GM19025 (cell line): ENCODE measurements around the gene MSMP.

Source experiments
- ATAC-seq: cut with Tn5 transposase; IDR thresholded peaks from one replicate; pipeline ENCODE4 v1.9.1; 2021; ENCODE audit warnings: mild to moderate bottlenecking, low read depth, moderate library complexity; ENCODE audit not compliant: unreplicated experiment

Gene MSMP

GRCh38 chr9:35726931-35727330 is 27.1 kb downstream of the MSMP start:
- no peak for ATAC-seq

DNA sequence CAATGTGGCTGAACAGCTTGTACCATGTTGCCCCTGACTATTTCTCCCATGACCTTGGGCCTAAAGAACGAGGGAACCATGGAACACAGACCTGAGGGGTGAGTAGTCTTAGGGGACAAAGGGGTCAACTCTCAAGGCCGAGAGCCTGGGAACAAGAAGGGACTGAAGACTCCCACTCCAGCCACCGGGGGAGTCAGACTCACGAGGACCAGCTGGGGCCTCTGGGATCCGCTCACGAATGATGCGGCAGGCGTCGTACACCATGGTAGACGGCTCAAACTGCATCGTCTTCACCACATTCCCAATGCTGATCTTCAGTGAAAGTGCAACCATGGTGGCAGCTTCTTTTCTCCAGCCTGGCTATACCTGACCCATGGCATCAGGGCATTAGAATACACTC is 28.7 kb downstream of the MSMP start:
- ATAC-seq = no peak

DNA sequence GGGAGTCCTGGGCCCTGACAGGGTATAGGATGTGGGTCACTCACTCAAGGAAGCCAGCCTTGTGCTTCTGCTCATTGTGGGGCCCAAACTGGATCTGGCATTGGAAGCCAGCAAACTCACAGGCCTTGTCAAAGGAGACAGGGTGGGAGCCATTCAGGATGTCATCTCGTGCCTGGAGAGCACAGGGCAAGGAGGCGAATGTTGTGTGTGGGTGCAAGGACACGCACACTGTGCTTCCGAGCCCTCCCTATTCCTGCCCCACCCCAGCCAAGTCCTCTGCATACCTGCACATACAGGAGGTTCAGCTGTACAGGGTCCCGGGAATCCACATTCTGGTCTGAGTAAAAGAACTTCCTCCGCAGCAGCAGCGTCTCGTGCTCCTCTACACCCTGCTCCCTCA is 30.2 kb downstream of the MSMP start:
- ATAC-seq = no peak

- no peak for ATAC-seq
These were observed 30.6 kb downstream of the MSMP start for GRCh38 chr9:35723426-35723825.

GRCh38 chr9:35719546-35719945 is 34.5 kb downstream of the MSMP start:
- no peak for ATAC-seq

DNA sequence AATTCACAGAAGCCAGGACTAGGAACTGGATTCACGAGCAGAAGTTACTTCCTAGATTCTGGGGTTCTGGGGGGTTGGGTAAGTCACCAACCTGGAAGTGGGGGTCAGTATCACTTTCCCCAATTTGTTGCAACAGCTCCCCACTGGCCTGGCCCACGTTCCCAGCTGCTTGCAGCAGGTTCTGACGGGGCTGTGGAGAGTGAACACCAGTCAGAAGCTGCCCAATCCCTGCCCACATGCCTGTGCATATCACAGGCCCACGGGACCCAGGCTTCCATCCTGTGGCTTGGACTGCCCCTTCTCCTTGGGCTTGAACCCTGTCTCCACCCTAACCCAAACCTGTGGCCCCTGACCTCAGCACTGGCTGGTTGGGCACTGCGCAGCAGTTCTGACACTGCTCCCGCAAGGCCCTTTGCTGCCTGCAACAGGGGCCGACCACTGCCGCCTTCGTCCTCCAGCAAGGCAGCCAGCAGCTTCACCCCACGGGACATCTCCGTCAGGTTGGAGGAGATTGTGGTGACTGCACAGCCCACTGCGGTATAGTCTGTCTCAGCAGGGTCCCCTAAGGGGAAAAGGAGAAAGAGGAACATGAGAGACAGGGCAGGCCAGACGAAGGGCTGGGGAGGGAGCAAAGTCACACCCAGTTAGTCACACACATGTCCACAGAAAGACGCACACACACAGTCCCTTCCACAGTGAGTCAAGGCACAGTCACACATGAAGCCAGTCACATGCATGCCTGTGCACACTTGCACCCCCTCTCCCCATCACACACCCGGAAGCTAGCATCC is 35.2 kb downstream of the MSMP start:
- ATAC-seq = no peak

DNA sequence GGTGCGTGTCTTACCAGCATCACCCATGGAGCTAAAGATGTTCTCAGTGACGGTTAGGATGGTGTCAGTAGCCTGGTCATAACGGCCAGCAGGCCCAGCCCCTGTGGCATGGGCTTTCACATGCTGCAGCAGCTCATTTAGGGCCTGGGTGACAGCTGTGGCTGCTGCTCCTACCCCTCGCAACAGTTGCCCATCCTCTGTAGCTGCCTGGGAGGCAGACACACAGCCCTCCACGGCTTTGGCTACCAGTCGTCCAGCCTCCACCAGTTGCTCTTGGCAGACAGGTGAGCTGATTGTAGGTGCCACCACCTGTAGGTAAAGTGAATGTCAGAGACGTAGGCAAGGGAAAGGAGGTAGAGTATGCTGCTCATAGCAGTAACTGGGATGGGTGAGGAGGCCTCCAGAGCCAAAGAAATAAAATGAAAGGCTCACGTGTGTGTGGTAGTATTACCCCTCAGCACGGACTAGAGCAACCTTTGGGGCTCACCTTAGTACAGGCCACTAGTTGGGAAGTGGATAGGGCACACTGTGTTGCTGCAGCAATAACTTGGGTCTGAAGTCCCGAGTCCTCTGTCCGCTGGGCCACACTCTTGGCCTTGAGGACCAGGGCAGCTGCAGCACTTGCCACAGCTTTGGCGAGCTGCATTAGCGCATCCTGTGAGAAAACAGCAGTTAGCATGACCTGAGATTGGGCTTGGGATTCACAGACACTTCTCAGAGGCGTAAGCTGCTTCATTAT is 36.8 kb downstream of the MSMP start:
- no peak for ATAC-seq

- no peak for ATAC-seq
These were observed 37.8 kb downstream of the MSMP start for GRCh38 chr9:35716230-35716629.

DNA sequence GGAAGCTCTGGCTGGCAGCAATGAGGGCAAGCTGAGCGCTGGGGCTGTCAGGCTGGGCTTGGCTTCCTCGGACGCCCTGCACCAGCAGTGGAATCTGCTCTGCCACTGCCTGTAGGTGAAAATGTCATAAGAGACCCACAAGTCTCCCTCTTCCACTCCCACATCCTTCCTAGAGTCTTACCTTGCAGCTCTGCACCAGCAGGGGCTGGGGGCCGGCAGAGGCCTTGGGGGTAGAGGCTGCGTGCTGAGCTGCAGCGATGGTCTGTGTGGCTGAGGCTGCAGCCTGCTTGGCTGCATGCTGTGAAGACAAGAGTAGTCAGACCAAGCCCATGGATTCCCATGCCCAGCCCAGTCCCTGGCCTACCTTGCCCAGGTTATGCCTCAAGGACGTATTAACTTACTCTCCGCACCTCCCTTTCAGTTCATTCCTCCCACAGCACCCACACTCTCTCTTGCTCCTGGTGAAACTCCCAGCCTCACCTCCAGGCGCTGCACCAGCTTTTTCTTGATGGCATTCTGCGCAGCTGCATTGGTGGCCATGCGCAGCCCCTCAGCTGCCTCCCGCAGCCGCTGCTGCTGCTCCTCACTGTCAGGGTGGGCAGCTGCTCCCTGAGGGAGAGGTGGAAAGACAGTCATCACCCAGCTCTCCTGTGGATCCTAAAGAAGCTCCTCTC is 39.4 kb downstream of the MSMP start:
- ATAC-seq = no peak

DNA sequence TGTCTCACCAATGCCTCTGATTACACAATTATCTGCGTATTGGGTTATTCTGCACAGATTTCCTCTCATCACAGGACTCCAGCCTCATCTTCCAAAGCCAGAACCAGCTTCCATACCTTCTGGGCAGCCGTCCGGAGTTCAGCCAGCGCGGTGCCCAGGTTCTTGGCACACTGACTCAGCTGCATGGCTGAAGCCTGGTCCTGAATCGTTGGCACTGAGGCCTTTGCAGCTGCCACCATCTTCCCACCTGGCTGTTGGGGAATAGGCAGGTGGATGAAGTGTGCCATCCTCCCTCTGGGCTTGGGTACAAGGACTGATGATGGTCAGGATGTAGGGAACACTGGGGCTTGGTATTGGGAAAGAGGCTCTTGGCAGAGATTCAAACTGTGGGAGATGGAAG is 40.0 kb downstream of the MSMP start:
- no peak for ATAC-seq

- ATAC-seq = no peak
These were observed 40.5 kb downstream of the MSMP start for GRCh38 chr9:35713578-35713977.

DNA sequence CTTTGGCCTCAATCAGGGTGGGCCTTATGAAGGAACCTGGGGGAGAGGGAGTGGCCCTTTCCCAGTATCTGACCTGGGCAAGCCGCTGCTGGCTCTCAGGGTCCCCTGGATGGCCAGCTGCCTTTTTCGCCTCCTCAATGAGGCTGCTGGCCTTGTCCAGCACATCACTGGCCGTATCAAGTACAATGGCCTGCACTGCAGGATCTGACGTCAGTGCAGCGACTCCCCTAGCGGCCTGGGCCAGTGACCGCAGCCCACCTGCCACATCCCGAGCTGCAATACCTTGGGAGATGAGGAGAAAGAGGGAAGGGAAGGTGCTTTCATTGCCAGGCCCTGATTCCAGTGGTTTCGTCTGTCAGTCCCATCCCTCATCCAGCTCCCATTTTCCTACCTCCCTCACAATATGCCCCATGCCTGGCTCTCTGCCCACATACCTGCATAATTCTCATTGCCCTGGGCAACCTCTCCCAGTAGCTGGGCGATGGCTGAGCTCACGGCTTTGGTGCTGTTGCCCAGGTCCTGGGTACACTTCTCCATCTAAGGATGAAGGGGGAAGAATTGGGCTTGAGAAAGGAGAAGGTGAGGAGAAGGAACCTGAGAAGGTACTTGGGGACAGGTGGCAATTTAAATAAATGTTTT is 41.2 kb downstream of the MSMP start:
- ATAC-seq = no peak

- ATAC-seq = no peak
These were observed 42.3 kb downstream of the MSMP start for GRCh38 chr9:35711501-35712428.

GRCh38 chr9:35710818-35711500 is 43.1 kb downstream of the MSMP start:
- ATAC-seq = no peak

- no peak for ATAC-seq
These were observed 45.9 kb downstream of the MSMP start for GRCh38 chr9:35708146-35708545.

DNA sequence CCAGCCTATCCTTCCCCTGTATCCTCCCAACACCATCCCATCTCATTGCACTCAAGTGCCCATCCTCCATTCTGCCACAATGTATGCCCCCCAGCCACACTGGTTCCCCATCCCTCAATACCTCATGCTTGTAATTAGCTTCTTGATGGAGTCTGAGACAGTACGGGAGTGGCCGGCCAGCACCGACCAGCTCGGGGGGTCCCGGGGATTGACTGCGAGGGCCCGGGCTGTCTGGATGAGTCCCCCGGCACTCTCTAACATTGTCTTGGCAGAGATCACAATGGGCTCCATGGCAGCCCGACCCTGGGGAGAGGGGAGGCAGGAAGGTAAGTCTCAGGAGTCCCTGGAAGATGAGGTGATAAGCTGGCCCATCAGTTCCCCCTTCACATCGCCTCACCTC is 47.1 kb downstream of the MSMP start:
- no peak for ATAC-seq

- no peak for ATAC-seq
These were observed 48.1 kb downstream of the MSMP start for GRCh38 chr9:35705836-35706430.

GRCh38 chr9:35705372-35705771 is 48.7 kb downstream of the MSMP start:
- no peak for ATAC-seq
